HEK293T (cell line): ENCODE results near the gene USP24.

Source experiments
- CTCF ChIA-PET: fragments of 350-600 bp; formaldehyde crosslinking; extraction: SDS; loops from one replicate; lab custom pipeline; 2021; ENCODE audit warnings: antibody characterized with exemption, inconsistent platforms; lab: Yijun Ruan, JAX
- POLR2A ChIA-PET: fragments of 350-600 bp; formaldehyde crosslinking; extraction: SDS; loops from one replicate; lab custom pipeline; 2020; ENCODE audit warnings: antibody characterized with exemption, inconsistent platforms; lab: Yijun Ruan, JAX
- DNase-seq: peaks from one replicate; pipeline ENCODE4 v3.0.0; 2012; ENCODE audit warnings: mixed read lengths; ENCODE audit errors: extremely low spot score
- ARNT ChIP-seq: fragments of 450-650 bp; IDR thresholded peaks from 2 replicates; pipeline ENCODE4 v1.6.1; 2017; ENCODE audit warnings: mild to moderate bottlenecking
- BHLHE40 ChIP-seq: fragments of 450-650 bp; IDR thresholded peaks from 2 replicates; pipeline ENCODE4 v1.6.1; 2016; ENCODE audit warnings: mild to moderate bottlenecking, moderate library complexity, borderline replicate concordance
- CTBP1 ChIP-seq: fragments of 450-650 bp; IDR thresholded peaks from 2 replicates; pipeline ENCODE4 v1.6.1; 2016; ENCODE audit warnings: borderline replicate concordance
- ELF4 ChIP-seq: fragments of 450-650 bp; IDR thresholded peaks from 2 replicates; pipeline ENCODE4 v1.6.1; 2017; ENCODE audit warnings: antibody characterized with exemption
- FOXA1 ChIP-seq: fragments of 450-650 bp; IDR thresholded peaks from 2 replicates; pipeline ENCODE4 v1.6.1; 2016; ENCODE audit warnings: mild to moderate bottlenecking
- FOXK2 ChIP-seq: fragments of 450-650 bp; IDR thresholded peaks from 2 replicates; pipeline ENCODE4 v1.6.1; 2016; ENCODE audit warnings: mild to moderate bottlenecking
- FOXM1 ChIP-seq: fragments of 450-650 bp; IDR thresholded peaks from 2 replicates; pipeline ENCODE4 v1.6.1; 2017; ENCODE audit warnings: mild to moderate bottlenecking, borderline replicate concordance
- HDGF ChIP-seq: fragments of 450-650 bp; IDR thresholded peaks from 2 replicates; pipeline ENCODE4 v1.6.1; 2017; ENCODE audit warnings: antibody characterized with exemption, borderline replicate concordance
- L3MBTL2 ChIP-seq: fragments of 450-650 bp; conservative IDR thresholded peaks from 2 replicates; pipeline ENCODE4 v1.6.1; 2016; ENCODE audit warnings: mild to moderate bottlenecking
- LEF1 ChIP-seq: fragments of 450-650 bp; IDR thresholded peaks from 2 replicates; pipeline ENCODE4 v1.6.1; 2017; ENCODE audit warnings: mild to moderate bottlenecking, borderline replicate concordance
- NFRKB ChIP-seq: fragments of 450-650 bp; IDR thresholded peaks from 2 replicates; pipeline ENCODE4 v1.6.1; 2016; ENCODE audit warnings: mild to moderate bottlenecking, moderate library complexity
- SP1 ChIP-seq: fragments of 450-650 bp; IDR thresholded peaks from 2 replicates; pipeline ENCODE4 v1.6.1; 2017
- SUZ12 ChIP-seq: fragments of 450-650 bp; IDR thresholded peaks from 2 replicates; pipeline ENCODE4 v1.6.1; 2016; ENCODE audit warnings: mild to moderate bottlenecking
- TARDBP ChIP-seq: fragments of 450-650 bp; IDR thresholded peaks from 2 replicates; pipeline ENCODE4 v1.6.1; 2016
- ZNF384 ChIP-seq: fragments of 450-650 bp; IDR thresholded peaks from 2 replicates; pipeline ENCODE4 v1.6.1; 2016
- TF ChIP-seq, protein P1 (sequence below): fragments of 450-650 bp; IDR thresholded peaks from 2 replicates; pipeline ENCODE4 v1.6.1; 2016

Gene USP24

DNA sequence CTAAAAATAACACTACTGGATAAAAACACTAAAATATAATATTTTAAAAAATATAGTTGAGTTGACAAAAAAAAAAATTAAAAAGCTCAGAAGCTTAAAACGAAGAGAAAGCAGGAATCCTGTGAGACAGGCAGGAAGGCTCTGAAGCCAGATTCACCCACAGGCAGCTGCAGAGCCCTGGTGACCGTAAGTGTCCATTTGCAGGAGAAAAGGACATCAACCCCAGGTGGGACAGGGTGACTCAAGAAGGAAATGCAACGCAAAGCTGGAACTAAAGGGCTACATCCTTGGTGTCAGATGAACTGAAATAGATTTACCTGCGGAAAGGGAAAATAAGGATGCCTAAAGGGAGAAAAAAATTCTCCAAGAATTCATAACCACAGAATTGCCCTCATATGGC lies 46.8 kb downstream of the USP24 start:
- POLR2A ChIA-PET = no interaction called here
- TF ChIP-seq, protein P1, sequence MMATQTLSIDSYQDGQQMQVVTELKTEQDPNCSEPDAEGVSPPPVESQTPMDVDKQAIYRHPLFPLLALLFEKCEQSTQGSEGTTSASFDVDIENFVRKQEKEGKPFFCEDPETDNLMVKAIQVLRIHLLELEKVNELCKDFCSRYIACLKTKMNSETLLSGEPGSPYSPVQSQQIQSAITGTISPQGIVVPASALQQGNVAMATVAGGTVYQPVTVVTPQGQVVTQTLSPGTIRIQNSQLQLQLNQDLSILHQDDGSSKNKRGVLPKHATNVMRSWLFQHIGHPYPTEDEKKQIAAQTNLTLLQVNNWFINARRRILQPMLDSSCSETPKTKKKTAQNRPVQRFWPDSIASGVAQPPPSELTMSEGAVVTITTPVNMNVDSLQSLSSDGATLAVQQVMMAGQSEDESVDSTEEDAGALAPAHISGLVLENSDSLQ = no peak
- TF ChIP-seq CTBP1 = no peak
- no peak for TF ChIP-seq HDGF
- no peak for TF ChIP-seq ARNT
- no peak for TF ChIP-seq FOXA1
- TF ChIP-seq FOXK2 = no peak
- no peak for TF ChIP-seq NFRKB
- no peak for TF ChIP-seq SUZ12
- TF ChIP-seq BHLHE40 = no peak
- no peak for TF ChIP-seq ZNF384
- no peak for TF ChIP-seq FOXM1
- no peak for TF ChIP-seq SP1
- TF ChIP-seq L3MBTL2 = no peak
- TF ChIP-seq ELF4 = no peak
- DNase-seq = no peak
- CTCF ChIA-PET = interaction anchor here (0.6 kb wide), 1 partner anchor 103 kb away, joined by 3 read pairs; no protein-coding TSS in a partner anchor

DNA sequence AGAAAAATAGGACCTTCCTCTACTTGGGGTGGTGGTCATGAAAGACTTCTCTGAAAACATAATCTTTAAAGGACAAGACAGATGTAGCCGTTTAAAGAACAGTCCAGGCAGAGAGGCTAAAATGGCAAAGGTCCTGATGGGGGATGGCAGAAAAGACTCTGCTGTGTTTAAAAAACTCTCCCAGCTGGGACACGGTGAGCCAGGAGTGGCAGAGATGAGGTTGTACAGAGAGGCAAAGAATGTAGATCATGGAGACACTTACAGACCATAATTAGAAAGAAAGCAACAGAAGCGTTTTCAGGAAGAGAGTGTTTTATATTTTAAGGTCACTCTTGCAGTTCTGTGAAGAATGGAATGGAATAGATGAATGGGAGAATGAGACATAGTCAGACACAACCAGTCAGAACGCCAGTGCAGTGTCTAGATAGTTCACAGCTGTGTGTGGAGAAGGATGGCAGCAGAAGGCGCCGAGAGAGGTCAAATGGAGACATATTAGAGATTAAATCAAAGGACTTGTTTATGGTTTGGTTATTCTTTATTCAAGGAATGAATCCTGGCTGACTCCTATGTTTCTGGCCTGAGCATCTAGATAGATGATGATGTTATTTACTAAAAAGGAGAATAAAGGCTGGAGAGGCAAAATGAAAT lies 47.8 kb downstream of the USP24 start:
- CTCF ChIA-PET = no interaction called here
- DNase-seq = no peak
- POLR2A ChIA-PET = no interaction called here
- TF ChIP-seq SP1 (no peak), CTBP1 (no peak), SUZ12 (no peak), HDGF (no peak)

DNA sequence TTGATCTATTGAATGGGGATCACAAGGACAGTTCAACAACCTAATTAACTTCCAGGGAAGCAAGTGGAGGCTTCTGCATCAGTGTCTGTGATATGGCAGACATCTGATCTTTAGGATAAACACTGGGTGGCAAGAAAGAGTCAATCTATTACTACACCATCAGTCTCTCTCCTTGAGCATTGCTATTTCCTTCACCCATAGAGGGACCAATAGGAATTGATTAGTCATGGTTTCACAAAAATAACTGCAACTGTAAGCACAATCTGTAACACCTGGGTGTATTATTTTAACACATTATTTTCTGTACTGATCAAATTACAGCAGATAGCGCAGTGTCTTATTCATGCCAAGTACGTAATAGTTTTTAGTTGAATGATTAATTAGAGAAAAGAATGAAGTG lies 50.3 kb downstream of the USP24 start:
- POLR2A ChIA-PET = no interaction called here
- DNase-seq = no peak
- no peak for TF ChIP-seq HDGF
- no peak for TF ChIP-seq FOXK2
- TF ChIP-seq FOXA1 = no peak
- TF ChIP-seq SP1 = no peak
- CTCF ChIA-PET = no interaction called here

GRCh38 chr1:55159571-55159970 lies 55.6 kb downstream of the USP24 start:
- TF ChIP-seq NFRKB = no peak
- TF ChIP-seq FOXM1 = no peak
- TF ChIP-seq SUZ12 = no peak
- TF ChIP-seq ARNT = no peak
- no peak for TF ChIP-seq FOXA1
- no peak for TF ChIP-seq HDGF
- no peak for TF ChIP-seq ELF4
- no peak for TF ChIP-seq SP1
- TF ChIP-seq FOXK2 = no peak
- TF ChIP-seq LEF1 = no peak
- TF ChIP-seq TARDBP = no peak
- TF ChIP-seq ZNF384 = no peak
- CTCF ChIA-PET = no interaction called here
- no peak for DNase-seq
- POLR2A ChIA-PET = no interaction called here

DNA sequence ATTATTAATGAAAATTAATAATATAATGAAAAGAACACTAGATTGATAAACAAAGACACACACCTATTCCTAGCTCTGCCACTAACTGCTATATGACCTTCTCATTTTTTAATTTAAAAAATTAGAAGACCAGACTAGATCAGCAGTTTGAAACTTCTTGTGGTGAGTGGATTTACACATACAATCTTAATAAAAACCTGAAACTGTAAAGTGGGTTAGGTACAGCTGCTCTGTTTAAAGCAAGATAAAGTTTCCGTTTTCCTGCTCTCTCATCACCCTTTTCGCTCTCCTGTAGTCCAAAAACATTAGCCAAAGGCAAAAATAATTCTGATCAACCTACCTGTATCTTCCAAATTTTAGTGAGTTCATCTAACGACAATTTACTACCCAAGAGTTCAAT lies 58.6 kb downstream of the USP24 start:
- no peak for DNase-seq
- ChIA-PET CTCF (no interaction called here), POLR2A (no interaction called here)
- TF ChIP-seq SUZ12 (no peak), ZNF384 (no peak), FOXM1 (no peak), CTBP1 (no peak), HDGF (no peak), FOXK2 (no peak), TARDBP (no peak), L3MBTL2 (no peak)
- TF ChIP-seq, protein P1 = no peak

DNA sequence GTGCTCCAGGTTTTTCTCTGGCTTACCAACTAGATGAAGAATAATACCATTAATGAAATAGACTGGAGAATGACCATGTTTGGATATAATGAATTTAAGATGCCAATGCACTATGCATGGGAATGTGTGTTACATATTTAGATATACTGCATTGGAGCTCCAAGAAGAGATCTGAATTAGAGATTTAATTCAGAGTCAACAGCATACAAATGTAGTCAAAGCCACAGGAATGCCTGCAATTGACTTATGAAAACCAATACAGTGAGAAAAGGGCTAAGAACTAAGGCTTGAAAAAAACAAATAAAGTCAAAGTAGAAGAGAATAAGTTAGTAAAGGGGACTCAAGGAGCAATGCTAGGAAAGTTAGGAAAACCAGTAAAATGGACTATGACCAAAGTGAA lies 59.1 kb downstream of the USP24 start:
- DNase-seq = no peak
- CTCF ChIA-PET = no interaction called here
- POLR2A ChIA-PET = no interaction called here
- no peak for TF ChIP-seq FOXM1
- TF ChIP-seq TARDBP = no peak
- no peak for TF ChIP-seq SP1
- TF ChIP-seq, protein P1 = no peak
- TF ChIP-seq SUZ12 = no peak
- no peak for TF ChIP-seq ZNF384

GRCh38 chr1:55155522-55155921 lies 59.6 kb downstream of the USP24 start:
- ChIA-PET POLR2A (no interaction called here), CTCF (no interaction called here)
- peak; percentile 43 for DNase-seq
- TF ChIP-seq, protein P1 = peak; percentile 90
- TF ChIP-seq CTBP1 (no peak), TARDBP (no peak), FOXK2 (no peak), ELF4 (no peak)
